ENCODE measurements around the gene CTNS.

- TF ChIP-seq CTCF (conservative IDR thresholded peaks at IDR 0.05 in 1 of 2, IDR thresholded peaks at IDR 0.05 in 1 of 2; ENCODE audit: extremely low read depth in 1 of 2, insufficient read depth in 1 of 2, low read depth in 1 of 2, low read length in 2 of 2) (no peak), EZH2 (IDR thresholded peaks at IDR 0.05; ENCODE audit: borderline replicate concordance, low read length) (no peak)
These were observed 21.6 kb downstream of the CTNS start for GRCh38 chr17:3657874-3658783.
